ENCODE measurements around the gene LHX8. TPM values are rescaled to one million over a fixed set of nuclear protein-coding genes. Genes with fewer than 3 reads are reported as not detected.
"Not testable (repeated sequence)": the region's sequence is repeated elsewhere in the genome, so short reads cannot be mapped to it uniquely, and the experiment has no call there.

Gene LHX8
- total RNA-seq, 1 donor from 2014 or later = 9.4 TPM

- peak; percentile 58 for DNase-seq
These were observed 1.2 kb upstream of the LHX8 start for GRCh38 chr1:75132812-75133619.

GRCh38 chr1:75134647-75135572 lies 722 bp downstream of the LHX8 start:
- DNase-seq = peak; percentile 53

- peak; percentile 63 for DNase-seq
These were observed 1.5 kb downstream of the LHX8 start for GRCh38 chr1:75135573-75136194.

GRCh38 chr1:75136195-75136815 lies 2.1 kb downstream of the LHX8 start:
- DNase-seq = peak; percentile 51

GRCh38 chr1:75136921-75137641 lies 2.9 kb downstream of the LHX8 start:
- peak; percentile 41 for DNase-seq

- no peak for DNase-seq
These were observed 17.9 kb downstream of the LHX8 start for GRCh38 chr1:75152092-75152491.

- DNase-seq = no peak
These were observed 25.0 kb downstream of the LHX8 start for GRCh38 chr1:75159154-75159553.

GRCh38 chr1:75165264-75165663 lies 31.1 kb downstream of the LHX8 start:
- no peak for DNase-seq

- DNase-seq = no peak
These were observed 32.6 kb downstream of the LHX8 start for GRCh38 chr1:75166821-75167220.

- no peak for DNase-seq
These were observed 35.8 kb downstream of the LHX8 start for GRCh38 chr1:75170011-75170410.

GRCh38 chr1:75170981-75171380 lies 36.8 kb downstream of the LHX8 start:
- DNase-seq = no peak

GRCh38 chr1:75171876-75172275 lies 37.7 kb downstream of the LHX8 start:
- DNase-seq = no peak

GRCh38 chr1:75172556-75172955 lies 38.4 kb downstream of the LHX8 start:
- DNase-seq = peak; percentile 84

- DNase-seq = no peak
These were observed 40.0 kb downstream of the LHX8 start for GRCh38 chr1:75174031-75174760.

GRCh38 chr1:75181214-75181955 lies 47.2 kb downstream of the LHX8 start:
- not testable (repeated sequence) for DNase-seq

- DNase-seq = peak; percentile 12
These were observed 54.7 kb downstream of the LHX8 start for GRCh38 chr1:75188892-75189291.

GRCh38 chr1:75198163-75198562 lies 64.0 kb downstream of the LHX8 start:
- DNase-seq = no peak

GRCh38 chr1:75198761-75199160 lies 64.6 kb downstream of the LHX8 start:
- DNase-seq = no peak

GRCh38 chr1:75202751-75203150 lies 68.6 kb downstream of the LHX8 start:
- DNase-seq = no peak

Measured in tongue (tissue), 2 donors.